Adrenal gland (tissue), 12 donors: ENCODE data around the gene TMEM117. TPM values are rescaled to one million over a fixed set of nuclear protein-coding genes. Genes with fewer than 3 reads are reported as not detected.

Source experiments
- DNase-seq, 7 donors: peaks; one replicate each; pipeline ENCODE4 v3.0.0-alpha.2; 2019 to 2020
- H3K27ac ChIP-seq, 5 donors: fragments of 200-600 bp; sonication (generic) in 4 of 5; 1 replicate in 3 of 5; 2 replicates in 2 of 5; pipeline versions ENCODE4 v1.5.1 to v1.8.0; 2016 to 2020; ENCODE audit warnings: mild to moderate bottlenecking in 1 of 5
- H3K27me3 ChIP-seq: fragments of 200-600 bp; 2 replicates; pipeline ENCODE4 v1.8.0; 2021
- H3K36me3 ChIP-seq, 2 donors: fragments of 200-600 bp; replicated peaks in 1 of 2; 1 replicate in 1 of 2; 2 replicates in 1 of 2; pipeline versions ENCODE4 v1.5.1 to v1.8.0; 2018 to 2022
- H3K4me1 ChIP-seq, 2 donors: fragments of 200-600 bp; replicated peaks in 1 of 2; 1 replicate in 1 of 2; 2 replicates in 1 of 2; pipeline versions ENCODE4 v1.5.1 to v1.8.0; 2018 to 2021
- H3K4me3 ChIP-seq, 4 donors: fragments of 200-600 bp; sonication (generic) in 3 of 4; one replicate each; pipeline ENCODE4 v1.5.1; 2016 to 2018
- H3K9me3 ChIP-seq, 3 donors: fragments of 200-600 bp; sonication (generic) in 1 of 3; replicated peaks in 1 of 3; 1 replicate in 2 of 3; 2 replicates in 1 of 3; pipeline versions ENCODE4 v1.5.1 to v1.8.0; 2016 to 2021
- CTCF ChIP-seq, 6 experiments: fragments of 450-650 bp in 4 of 6; fragments of 200-600 bp in 2 of 6; sonication (generic) in 1 of 6; IDR thresholded peaks; 1 replicate in 5 of 6; 2 replicates in 1 of 6; pipeline versions ENCODE4 v1.5.1 to v1.8.0; 2016 to 2021; ENCODE audit warnings: antibody characterized with exemption in 6 of 6, mild to moderate bottlenecking in 2 of 6, moderate library complexity in 1 of 6
- POLR2A ChIP-seq, 2 donors: fragments of 450-650 bp; IDR thresholded peaks; one replicate each; pipeline ENCODE4 v1.6.1; 2017; ENCODE audit warnings: antibody characterized with exemption in 2 of 2, mild to moderate bottlenecking in 2 of 2, moderate library complexity in 1 of 2
- WGBS, 4 donors: extraction: QIAGEN DNeasy Blood & Tissue Kit in 2 of 4; methylation state at CpG; one replicate each; pipeline versions ENCODE4 v1.1.5 to v1.1.7; 2013 to 2017; 5-methylcytosine and 5-hydroxymethylcytosine counted together
- intact Hi-C, 2 donors: fragments of 100-400 bp; cut with DNase I; formaldehyde crosslinking; loops; one replicate each; pipeline versions ENCODE4 v1.14.1 to v1.15.0; 2022 to 2023
- polyA plus RNA-seq, 3 donors: library from polyadenylated mRNA; stranded (reverse); fragments of 200-250 nt in 2 of 3; fragments of 350-450 nt in 1 of 3; fragmentation: Illumina TruSeq in 1 of 3; extraction: RNeasy Lipid Tissue Mini Kit (QIAGEN cat#74804) in 1 of 3; gene quantifications; one replicate each; pipeline ENCODE4 v1.2.3, GENCODE V29; 2013 to 2014
- total RNA-seq, 9 donors: library from RNA; depleted of rRNA in 4 of 9; stranded (reverse); fragments of >200 nt in 4 of 9; fragments of 120-200 nt in 1 of 9; fragmentation: NEBNext Ultra II Directional in 1 of 9; extraction: Animal tissue kit (Norgen Biotek cat#: 25700) in 1 of 9; gene quantifications; one replicate each; pipeline versions ENCODE4 v1.1.0 to v1.2.4, GENCODE V29; 2013 to 2023
- donor health status: healthy with polysubstance abuse.
- donor health status: Bipolar disorder and iron deficiency.
- donor health status: DM: yes; HTN: yes; CAD: no.
- donor health status: DM: no; HTN: no; CAD: no.
- donor health status: DM: no; HTN: no; CAD: no.
- donor health status: DM: yes; HTN: yes; CAD: no.

The TMEM117 gene
- total and polyA plus RNA-seq, 12 donors, result 1.9 to 38.5 (median 6.7) TPM

DNA sequence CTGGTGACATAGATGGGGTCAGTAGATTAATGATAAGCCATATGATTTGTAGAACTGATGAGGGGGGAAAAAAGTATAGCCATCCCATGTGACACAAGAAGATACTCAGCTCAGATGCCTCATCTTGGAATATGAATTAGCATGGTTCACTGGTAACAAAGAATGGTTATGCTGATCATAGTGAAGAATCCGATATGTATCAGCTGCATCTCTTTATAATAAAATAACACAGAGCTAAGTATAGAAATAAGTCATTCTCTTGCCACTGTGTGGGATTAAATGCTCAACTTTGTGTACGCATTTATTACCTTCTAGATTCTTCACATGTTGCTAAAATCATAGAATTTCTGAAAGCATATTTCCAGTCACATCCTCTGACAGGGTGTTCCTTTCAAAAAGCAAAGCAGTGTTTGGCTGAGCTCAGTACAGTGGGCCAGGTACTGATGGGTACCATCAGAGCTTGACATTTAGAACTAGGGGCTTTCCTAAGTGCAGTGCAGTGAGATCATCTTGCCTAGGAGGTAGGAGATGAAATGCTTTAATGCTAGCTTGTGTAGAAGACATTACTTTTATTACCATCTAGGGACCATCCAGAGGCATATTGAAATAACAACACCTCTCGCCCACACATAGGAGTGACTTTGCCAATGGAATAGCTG is 256.2 kb downstream of the TMEM117 start:
- Histone ChIP-seq H3K9me3 (no peaks in the 10 kb centered on the region), H3K27ac (no peak overlapping the region), H3K4me1 (no peaks in the 10 kb centered on the region), H3K4me3 (no peak overlapping the region), H3K36me3 (no peaks in the 10 kb centered on the region), H3K27me3 (no peaks in the 10 kb centered on the region)
- TF ChIP-seq CTCF (IDR thresholded peaks at IDR 0.05) (no peak), POLR2A (IDR thresholded peaks at IDR 0.05) (no peak)
- intact Hi-C loops, result no loop called here
- no peak for DNase-seq
- 92 to 100% (median 93%) methylated on average over 3 of the region's 3 CpGs for WGBS, 4 donors

DNA sequence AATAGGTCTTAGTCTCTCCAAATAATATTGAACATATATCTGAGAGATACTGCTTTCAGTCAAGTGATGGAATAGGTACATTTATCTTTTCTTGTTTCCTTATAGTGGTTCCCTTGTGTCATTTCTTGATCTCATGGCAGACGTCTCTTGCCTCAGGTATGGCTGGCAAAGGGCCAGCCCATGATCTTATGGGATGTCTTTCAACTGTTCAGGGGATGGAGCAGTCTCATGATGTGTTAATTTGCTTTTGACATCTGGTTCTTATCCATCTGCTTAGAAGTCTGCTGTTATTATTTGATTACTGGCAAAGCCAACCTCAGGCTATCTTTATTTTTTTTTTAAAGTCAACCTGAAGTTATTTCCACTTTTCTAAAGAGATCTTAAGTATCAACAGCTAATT is 262.9 kb downstream of the TMEM117 start:
- TF ChIP-seq POLR2A (IDR thresholded peaks at IDR 0.05) (no peak), CTCF (IDR thresholded peaks at IDR 0.05) (no peak)
- Histone ChIP-seq H3K36me3 (no peaks in the 10 kb centered on the region), H3K27ac (no peak overlapping the region), H3K4me1 (no peaks in the 10 kb centered on the region), H3K27me3 (no peaks in the 10 kb centered on the region), H3K9me3 (no peaks in the 10 kb centered on the region), H3K4me3 (no peak overlapping the region)
- 63 to 79% (median 67%) methylated on average over 1 of the region's 1 CpG for WGBS, 4 donors
- no peak for DNase-seq
- intact Hi-C loops, result no loop called here

DNA sequence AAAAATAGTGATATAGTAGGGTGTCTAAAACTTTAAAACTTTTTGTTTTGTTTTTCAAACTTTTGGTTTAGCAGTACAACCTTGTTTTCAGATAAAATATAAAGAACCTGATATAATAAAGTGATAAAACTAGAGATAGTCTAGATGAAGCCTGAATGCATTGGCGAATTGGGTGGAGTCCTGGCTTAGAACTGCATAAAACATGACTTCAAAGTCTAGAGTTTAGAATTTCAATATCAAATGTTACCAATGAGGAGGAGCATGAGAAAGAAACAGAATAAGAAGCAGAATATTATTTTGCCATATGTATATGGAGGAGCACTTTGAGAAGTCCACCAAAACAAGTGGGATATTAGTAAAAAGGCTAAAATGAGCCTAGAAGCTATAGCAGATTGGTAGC is 263.6 kb downstream of the TMEM117 start:
- intact Hi-C loops, result no loop called here
- H3K27me3 ChIP-seq, result no peaks in the 10 kb centered on the region
- no peaks in the 10 kb centered on the region for H3K4me1 ChIP-seq
- no peaks in the 10 kb centered on the region for H3K9me3 ChIP-seq
- no peak overlapping the region for H3K4me3 ChIP-seq
- H3K36me3 ChIP-seq, result no peaks in the 10 kb centered on the region
- DNase-seq, result no peak
- TF ChIP-seq CTCF (IDR thresholded peaks at IDR 0.05), result no peak
- TF ChIP-seq POLR2A (IDR thresholded peaks at IDR 0.05), result no peak
- 90 to 98% (median 95%) methylated on average over 1 of the region's 1 CpG for whole genome bisulfite sequencing, 4 donors
- no peak overlapping the region for H3K27ac ChIP-seq

- H3K27ac ChIP-seq, result no peak overlapping the region
- no peaks in the 10 kb centered on the region for H3K27me3 ChIP-seq
- no peak for DNase-seq
- WGBS, 4 donors, result 91 to 95% (median 93%) methylated on average over 2 of the region's 2 CpGs
- intact Hi-C loops, result no loop called here
- no peaks in the 10 kb centered on the region for H3K9me3 ChIP-seq
- H3K4me1 ChIP-seq, result no peaks in the 10 kb centered on the region
- no peak overlapping the region for H3K4me3 ChIP-seq
- no peaks in the 10 kb centered on the region for H3K36me3 ChIP-seq
- TF ChIP-seq CTCF (IDR thresholded peaks at IDR 0.05) (no peak), POLR2A (IDR thresholded peaks at IDR 0.05) (no peak)
These were observed 264.4 kb downstream of the TMEM117 start for GRCh38 chr12:44100264-44100663.
